GM19043 (cell line): ENCODE data around the gene SHF.
A peak's percentile ranks its signal among the peaks of the same experiment; 100 is the strongest.

Experiments
- ATAC-seq: cut with Tn5 transposase; IDR thresholded peaks from one replicate; pipeline ENCODE4 v1.9.1; 2021; ENCODE audit warnings: low read depth; ENCODE audit not compliant: unreplicated experiment

The SHF gene

GRCh38 chr15:45174069-45174468, 13.7 kb downstream of the SHF start:
- ATAC-seq = no peak

DNA sequence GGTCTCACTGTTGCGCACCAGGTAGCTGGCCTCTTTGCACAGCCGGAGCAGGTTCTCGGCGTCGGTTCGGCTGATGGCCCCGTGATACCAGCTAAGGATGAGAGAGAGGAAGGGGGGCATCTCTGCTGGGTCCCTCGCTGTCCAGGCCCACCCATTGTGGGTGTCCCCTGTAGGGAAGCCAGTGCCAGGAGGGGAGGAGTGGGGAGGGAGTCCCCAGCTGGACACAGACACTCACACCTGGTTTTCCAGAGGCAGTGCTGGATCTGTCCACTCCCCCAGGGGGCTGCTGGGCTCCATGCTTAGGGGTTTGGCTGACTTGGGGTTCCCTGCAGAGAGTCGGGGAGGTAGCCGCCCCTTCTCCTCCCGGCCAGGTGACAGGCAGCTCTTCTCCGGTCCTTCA, 15.9 kb downstream of the SHF start:
- no peak for ATAC-seq

DNA sequence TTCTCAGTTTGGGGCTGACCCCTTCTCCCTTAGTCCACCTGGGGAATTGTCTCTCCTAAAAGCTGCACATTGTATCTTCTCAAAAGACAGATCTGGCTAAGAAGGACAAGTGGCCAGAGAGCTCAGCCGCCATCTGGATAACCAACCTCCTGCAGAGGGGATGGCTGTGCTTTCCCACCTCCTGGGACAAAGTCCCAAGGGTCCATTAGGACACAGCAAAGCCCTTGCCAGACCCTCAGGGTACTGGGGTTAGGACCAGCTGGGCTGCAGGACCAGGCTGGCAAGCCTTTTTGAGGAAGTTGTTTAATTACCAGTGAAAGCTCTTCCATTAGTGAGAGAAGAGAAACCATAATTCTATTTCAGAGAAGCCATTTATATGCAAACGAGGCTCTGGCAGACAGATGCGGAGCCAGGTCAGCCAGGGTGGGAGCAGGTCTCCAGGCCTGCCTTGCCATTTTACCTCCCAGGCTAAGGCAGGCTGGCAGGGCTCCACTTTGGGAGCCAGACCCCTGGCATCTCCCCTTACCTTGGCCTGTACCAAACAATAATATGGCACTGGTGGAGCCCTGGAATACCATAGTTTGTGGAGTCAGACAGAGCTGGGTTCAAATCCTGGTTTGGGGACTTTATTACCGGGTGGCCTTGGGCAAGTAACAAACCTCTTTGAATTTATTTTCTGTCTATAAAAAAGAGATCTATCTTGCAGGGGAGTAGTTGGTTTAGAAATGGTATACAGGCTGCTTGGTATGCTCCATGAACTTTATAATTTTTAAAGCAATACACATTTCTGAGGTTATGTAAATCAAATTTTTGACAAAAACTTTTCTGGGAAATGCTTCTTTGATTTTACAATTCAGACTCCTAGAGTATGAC, 17.9 kb downstream of the SHF start:
- ATAC-seq = no peak

DNA sequence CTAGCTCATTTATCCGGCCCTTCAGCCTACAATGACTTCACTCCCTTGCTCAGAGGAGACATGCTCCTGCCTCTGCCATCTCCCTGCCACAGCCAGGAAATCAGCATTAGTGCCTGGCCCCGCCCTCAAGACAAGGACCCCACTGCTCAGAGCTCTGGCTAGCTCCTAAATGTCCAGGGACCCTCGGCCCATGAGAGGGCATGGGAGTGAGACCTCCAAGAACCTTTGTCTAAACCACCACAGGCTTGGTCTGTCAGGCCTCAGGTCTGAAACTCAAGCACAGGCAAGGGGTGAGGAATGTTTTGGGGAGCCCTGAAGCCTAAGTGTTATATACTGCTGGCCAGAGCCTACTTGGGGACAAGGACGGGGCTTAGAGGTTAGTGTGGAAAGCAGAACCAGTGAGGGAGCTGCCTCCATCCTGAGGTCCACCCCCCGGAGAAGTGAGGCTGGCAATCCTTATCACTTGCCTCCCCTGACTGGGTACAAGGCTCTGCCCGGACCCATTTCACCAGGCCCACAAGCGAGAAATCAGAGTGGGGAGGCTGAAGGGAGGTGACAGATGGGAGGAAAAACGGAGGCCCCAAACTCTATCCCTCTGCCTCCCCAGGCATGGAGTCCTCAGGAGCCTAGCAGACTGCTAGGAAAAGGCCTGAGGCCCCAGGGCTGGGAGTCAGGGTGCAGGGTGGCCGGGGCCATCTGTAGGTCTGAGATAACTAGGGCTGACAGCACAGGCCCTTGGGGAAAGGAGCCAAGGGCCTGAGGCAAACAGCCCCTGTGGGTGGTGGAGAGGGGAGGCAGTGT, 18.8 kb downstream of the SHF start:
- no peak for ATAC-seq

DNA sequence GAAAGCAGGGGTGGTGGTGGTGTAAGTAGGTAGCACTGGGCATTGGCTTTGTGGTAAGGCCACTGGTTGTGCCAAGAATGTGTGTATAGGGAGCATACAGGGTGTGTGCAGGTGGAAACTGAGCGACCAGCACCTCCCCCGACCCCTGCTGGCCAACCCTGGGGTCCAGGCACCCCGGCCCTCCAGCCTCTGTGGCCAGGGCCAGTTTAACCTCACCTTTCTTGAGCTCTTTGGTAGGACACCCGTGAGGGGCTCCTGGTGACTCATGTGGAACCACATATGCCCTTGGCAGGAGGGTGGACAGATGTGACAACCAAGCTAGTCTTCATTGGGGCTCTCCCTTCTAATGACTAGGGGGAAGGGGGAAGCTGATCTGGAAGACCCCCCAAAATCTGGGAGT, 19.5 kb downstream of the SHF start:
- no peak for ATAC-seq

DNA sequence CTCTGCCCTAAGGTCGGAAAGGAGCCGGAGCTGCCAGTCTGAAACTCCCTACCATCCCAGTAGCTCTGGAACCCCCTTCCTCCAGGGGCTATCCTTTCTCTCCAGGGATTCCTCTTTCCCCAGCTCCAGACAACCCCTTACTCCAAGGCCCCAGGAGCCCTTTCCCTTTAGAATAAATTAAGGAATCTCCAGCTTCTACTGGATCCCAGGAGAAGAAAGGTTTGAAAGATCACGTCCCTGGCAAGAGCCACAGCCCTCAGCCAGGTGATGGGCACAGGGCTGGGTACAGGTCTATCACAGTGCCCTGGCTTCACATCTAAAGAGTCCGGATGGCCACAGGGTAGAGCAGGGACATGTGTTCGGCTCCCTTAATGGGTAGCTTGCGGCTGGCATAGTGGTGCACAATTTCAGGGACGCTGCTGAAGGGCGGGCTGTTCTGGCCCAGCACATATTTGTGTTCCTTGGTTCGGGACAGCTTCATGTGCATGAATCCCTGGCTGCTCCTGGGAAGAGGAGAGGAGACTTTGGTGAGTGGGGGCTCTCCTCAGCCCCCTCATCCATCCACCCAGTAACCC, 20.0 kb downstream of the SHF start:
- no peak for ATAC-seq

DNA sequence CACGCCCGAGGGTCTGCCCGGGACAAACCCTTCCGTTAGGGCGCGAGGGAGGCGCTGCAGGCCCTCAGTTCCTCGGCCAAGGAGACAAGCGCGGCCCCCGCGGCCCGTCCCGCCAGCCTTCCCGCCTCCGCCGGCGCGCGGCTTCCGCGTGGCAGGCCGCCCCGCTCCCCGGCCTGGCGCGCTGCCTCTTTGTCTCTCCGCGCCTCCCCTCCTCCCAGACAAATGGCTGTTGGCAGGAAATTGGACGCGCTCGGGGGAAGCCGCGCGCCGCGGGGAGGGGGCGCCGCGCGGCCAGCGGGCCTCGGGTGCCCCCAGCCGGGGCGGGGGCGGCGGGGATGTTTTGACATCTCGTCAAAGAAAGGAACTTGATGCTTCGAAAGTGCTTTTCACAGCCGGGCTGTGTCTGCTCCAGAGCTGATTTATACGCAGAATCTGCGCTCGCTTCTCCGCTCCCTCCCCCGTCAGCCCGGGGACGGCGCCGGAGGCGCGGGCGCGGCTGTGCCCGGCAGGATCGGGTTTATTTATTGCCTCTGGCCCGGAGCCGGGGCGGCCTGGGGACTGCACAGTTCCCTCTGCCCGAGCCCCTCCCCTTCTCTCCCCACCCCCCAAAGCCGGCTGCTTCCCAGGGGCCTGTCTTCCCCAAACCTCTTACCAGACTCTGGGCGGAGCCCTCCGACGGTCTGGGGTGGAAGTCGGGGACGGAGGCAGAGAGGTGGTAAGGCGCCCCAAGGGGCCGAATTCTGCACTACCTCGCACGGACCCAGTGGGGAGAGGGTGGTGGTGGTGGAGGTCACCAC, 20.7 kb downstream of the SHF start:
- ATAC-seq = peak; percentile 92

DNA sequence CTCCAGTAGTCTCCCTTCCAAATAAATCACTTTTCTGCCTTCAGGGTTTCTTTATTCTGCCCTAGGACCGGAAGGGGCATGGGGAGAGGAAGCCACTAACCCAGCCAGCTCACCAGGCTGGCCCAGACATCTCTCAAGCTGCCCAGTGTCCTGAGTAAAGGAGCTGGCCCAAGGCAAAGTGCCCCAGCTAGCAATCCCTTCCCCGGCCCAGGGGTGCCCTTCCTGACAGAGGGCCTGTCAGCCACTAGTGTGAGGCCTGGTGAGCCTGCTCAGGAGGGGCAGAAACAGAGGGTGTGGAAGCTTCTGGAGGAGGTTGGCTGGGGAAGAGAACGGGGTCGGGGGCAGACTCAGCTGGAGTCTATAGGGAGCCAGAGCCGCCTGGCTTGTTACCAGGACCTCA, 22.2 kb downstream of the SHF start:
- no peak for ATAC-seq

DNA sequence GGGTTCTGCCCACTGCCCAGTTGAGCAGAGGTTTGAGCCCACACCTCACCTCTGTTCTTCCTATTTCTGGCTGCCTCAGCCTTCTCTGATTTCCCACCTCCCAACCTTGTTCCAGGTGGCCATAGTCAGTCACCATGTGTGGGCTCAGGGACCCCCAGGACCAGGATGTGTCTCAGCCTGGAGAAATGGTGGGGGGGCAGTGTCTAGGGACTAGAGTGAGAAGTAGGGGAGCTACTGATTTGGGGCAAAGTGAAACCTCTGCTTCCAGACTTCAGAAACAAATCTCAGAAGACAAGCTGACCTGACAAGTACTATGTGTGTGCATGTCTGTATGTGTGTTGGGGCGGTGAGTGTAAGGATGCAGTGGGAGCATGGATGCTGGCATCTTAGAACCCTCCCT, 22.9 kb downstream of the SHF start:
- ATAC-seq = no peak

- no peak for ATAC-seq
Measured at GRCh38 chr15:45163508-45163856, 24.3 kb downstream of the SHF start.

- no peak for ATAC-seq
Measured at GRCh38 chr15:45162771-45163507, 24.8 kb downstream of the SHF start.

- no peak for ATAC-seq
Measured at GRCh38 chr15:45161666-45162065, 26.1 kb downstream of the SHF start.

DNA sequence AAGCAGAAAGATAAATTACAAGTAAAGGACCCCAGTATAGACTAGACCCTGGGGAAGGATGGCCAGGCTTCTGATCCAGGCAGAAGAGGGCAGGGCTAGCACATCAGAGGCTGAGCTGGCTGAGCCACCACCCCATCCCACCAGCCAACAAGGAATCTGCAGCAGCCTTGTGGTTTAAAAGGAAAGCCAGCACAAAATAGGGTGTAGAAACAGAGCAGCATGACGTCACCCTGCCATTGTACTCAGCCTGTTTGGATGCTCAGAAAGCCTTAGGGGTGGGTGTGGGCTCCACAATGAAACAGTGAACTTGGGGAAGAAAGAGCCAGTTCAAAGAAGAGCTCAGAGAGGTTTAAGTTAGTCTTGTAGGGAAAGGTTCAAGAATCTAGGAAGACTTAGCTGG, 29.8 kb downstream of the SHF start:
- ATAC-seq = no peak

DNA sequence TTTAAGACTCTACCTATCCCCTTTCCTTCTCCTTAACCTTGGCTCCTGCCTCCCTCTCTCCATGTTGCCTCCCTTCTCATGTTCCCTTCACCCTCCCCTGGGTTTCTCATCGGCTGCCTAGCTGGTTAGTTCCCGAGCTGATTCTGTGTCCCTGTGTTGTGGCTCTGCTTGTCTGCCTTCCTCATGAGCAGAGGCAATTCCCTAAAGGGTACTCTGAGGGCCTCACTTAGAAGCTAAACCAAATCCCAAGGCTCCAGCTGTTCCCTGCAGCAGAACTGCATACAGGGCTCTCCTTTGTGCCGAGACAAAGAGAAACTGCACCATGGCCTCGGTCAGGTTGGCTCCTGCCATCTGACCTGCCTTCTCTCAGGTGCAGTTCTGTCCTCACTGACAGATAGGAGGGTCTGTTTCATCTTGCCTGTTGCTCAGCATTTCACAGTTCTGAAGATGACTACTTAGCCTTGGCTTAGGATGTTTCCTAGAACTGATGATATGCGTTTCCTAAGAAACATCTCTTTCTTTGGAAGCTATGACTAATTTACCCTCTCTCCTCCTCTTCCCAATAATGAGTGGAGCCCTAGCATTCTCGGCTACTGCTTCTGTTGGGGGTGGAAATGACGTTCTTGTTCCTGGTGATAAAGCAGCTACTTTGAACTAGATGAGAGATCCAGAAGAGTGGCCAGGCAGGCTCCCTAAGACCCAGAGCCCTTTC, 30.9 kb downstream of the SHF start:
- ATAC-seq = no peak

DNA sequence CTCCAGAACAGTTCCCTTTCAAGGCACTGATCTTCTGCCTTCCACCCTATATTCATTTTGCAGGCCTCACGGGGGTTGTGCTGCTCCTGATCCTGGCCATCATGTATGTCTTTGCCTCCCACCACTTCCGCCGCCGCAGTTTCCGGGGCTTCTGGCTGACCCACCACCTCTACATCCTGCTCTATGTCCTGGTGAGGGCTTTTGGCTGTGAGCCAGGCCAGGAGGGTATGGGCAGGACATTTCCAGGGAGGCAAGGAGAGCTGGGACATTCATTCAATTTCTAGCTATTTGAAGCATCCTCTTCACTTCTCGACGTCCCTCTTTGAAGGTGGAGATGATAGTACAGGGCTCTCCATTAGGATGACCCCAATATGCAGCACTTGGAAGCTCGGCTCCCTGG, 32.0 kb downstream of the SHF start:
- no peak for ATAC-seq

DNA sequence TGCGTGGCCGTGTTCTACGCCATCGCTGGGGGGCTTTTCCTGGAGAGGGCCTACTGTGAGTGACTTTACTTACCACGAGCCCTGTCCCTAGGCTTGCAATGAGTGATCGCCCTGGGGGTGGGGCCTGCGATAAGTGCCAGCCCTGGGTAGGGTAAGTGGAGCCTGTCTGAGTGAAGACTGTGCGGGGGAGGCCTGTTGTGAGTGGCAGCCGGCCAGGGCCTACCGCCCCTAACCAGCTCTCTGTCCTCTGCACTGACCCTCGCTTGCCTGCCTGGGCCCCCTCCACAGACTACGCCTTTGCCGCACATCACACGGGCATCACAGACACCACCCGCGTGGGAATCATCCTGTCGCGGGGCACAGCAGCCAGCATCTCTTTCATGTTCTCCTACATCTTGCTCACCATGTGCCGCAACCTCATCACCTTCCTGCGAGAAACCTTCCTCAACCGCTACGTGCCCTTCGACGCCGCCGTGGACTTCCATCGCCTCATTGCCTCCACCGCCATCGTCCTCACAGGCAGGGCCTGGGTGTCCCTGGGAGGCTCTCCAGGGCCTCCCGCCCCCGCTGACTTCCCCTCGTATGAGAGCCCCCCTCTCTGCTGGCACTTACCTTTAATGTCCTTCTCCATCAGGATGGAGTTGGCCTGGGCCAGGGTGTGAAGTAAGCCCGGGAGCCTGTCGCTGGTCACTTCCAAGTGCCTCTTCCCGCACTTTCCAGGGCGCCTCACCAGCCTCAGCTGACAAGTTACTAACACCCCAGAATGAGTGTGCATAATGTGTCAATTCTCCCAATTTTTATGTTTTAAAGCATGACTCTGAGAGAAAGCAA, 35.6 kb downstream of the SHF start:
- ATAC-seq = no peak

- no peak for ATAC-seq
Measured at GRCh38 chr15:45150997-45151396, 36.8 kb downstream of the SHF start.

GRCh38 chr15:45150481-45150880, 37.3 kb downstream of the SHF start:
- no peak for ATAC-seq

- ATAC-seq = no peak
Measured at GRCh38 chr15:45149060-45149459, 38.7 kb downstream of the SHF start.
